GM18870 (cell line): Measurements from ENCODE around the gene POLL.
A peak's percentile ranks its signal among the peaks of the same experiment; 100 is the strongest.
"Not testable (repeated sequence)": the region's sequence is repeated elsewhere in the genome, so short reads cannot be mapped to it uniquely, and the experiment has no call there.

Source experiments
- ATAC-seq: cut with Tn5 transposase; IDR thresholded peaks from one replicate; pipeline ENCODE4 v1.9.1; 2021; ENCODE audit warnings: moderate library complexity; ENCODE audit not compliant: unreplicated experiment

Gene POLL

DNA sequence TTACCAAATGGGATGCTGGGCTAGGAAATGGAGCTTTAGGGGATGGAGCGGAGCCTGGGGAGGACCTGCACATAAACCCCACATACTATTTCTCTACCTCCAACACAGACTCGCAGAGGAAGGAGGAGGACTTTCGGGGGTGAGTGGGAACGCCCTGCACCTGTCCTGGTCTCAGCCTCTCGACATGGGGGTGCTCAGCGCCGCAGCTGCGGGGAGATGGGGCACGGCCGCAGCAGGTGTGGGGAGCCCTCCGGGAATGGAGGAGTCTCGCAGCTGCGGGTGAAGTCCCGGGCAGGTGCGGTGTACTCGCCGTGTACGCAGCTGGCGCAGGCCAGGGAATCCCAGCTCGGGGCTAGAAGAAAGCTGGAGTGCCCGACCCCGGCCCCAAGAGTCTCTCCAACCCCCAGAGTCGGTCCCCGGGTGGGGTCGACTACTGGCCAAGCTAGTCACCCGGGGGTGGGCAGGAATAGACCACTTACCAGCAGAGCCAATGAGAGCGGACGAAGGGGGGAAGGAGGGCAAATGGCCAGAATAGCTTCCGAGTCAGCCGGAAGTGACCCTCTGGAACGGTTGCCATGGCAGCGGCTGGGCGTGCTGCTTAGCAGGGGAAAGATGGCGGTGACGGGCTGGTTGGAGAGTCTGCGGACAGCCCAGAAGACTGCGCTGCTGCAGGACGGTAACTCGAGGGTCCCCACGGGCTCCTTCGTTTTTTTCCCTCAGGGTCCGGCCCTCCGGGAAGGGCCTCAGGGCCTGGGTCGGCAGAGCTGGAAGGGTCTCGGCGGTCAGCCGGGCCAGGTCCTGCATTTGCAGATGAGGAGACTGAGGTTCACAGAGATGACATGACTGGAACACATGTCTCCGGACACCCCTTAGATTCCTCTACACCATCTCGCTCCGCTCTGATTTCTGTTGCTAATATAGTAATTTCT is at the start of gene POLL, which contains the start of gene DPCD:
POLL (minus strand) TSS at position 533 of the 929 bp plus-strand sequence. CDS start 897 bp downstream, outside the sequence.
DPCD (plus strand) TSS at position 597 of the 929 bp plus-strand sequence; CDS start at position 613, 16 bp downstream.
- peak; percentile 93 for ATAC-seq

DNA sequence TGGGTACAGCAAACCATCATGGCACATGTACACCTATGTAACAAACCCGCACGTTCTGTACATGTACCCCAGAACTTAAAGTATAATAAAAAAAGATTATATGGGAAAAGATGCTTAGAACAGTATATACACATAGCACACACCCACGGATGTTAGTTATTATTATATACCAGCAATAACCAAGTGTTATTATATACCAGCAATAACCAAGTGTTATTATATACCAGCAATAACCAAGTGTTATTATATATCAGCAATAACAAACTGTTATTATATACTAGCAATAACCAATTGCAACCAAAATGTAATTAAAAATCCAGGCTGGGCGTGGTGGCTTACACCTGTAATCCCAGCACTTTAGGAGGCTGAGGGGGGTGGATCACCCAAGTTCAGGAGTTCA is 45.5 kb upstream of the POLL start:
- not testable (repeated sequence) for ATAC-seq

DNA sequence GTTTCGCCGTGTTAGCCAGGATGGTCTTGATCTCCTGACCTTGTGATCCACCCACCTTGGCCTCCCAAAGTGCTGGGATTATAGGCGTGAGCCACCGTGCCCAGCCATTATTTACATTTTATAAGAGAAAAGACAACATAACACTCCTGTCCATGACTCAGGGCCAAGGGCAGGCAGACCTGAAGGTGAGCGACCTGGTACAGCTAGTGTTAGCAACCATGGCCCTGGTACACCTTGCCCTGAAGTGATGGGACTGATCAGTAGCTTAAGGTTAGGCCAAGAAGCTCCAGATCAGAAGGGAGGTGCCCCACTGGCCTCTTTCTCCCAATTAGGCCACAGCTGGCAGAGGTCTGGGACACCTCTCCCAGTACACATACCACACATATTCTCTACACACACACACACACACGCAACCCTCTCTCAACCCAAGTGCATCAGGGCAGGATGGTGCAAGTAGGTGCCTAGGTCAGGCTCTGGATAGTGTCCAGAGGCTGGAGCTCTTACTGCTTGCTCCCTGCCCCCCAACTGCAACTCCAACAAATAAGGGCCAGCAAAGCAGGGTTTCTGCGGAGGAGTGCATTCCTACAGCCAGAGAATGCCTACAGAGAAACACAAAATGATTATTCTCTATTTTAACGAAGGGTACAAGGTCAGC is 43.9 kb upstream of the POLL start:
- no peak for ATAC-seq

DNA sequence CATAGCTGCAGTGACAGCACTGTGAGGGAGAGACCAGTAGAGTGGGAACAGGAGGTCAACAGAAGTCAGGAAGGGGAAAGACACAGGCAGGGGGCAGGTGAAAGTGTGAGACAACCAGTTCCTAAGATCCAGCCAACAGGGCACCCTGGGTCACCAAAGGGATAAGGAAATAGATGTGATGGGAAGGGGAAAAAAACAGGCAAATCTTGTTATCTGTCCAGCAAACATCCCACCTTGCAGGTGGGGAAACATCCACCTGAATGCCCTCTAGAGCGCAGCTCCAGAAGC is 42.5 kb upstream of the POLL start:
- no peak for ATAC-seq

DNA sequence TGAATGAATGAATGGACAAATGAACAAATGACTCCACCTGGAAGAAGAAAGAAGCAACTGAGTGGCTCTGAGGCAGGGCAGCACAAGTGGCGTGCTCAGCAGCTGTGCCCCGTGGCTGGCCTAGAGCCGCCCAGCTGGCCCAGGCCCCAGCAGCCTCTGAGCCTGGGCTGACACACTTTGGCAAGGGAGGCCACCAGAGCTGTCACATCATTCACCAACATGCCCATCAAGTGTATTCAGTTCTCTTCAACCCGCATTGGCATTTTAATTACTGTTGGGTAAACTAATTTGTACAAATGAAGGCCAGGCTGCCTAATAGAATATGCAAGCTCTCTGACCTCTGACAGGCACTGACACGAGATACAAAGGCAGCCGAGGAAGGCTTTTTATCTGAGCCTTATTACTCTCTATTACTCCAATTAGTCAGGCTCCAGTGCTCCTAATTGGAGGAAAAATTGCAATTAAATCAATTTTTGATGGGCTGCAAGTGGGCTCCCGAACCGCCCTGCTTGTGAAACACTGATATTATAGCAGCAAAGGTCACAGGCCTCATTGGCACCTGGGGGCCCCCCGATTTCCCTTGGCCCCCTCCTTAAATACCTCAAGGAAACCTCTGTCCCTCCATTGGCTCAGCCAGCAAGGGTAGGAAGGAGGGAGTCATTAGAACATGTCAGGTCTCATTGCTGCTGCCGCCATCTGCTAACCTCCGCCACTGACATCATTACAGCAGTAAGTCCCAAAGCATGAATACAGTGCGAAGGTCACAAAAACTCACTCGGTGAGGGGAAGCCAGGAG is 42.0 kb upstream of the POLL start:
- no peak for ATAC-seq

DNA sequence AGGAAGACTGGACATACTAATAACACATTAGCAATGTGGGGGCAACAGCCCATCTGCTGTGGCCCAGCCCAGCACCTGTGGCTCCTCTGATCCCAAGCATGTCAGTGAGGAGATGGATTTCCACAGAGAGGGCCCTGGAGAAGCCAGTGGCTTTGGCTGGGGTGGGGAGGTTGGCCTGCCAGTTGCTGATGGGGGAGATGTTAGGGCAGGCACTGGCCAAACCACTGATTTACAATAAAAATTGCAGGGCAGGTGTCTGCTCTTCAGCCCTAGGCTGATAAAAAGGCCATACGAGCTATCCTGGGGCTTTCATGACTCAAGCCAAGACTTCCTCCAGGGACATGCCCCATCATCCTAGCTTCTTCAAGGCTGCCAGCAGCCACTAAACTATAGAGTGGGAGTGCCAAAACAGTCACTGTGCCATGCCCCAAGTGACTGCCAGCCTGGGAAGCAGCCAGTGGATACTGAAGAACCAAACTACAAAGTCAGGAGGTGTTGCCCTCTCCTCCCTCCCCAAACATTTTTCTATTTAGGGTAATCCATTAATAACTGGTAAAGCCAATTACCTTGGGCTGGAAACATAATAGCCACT is 37.9 kb upstream of the POLL start:
- no peak for ATAC-seq

DNA sequence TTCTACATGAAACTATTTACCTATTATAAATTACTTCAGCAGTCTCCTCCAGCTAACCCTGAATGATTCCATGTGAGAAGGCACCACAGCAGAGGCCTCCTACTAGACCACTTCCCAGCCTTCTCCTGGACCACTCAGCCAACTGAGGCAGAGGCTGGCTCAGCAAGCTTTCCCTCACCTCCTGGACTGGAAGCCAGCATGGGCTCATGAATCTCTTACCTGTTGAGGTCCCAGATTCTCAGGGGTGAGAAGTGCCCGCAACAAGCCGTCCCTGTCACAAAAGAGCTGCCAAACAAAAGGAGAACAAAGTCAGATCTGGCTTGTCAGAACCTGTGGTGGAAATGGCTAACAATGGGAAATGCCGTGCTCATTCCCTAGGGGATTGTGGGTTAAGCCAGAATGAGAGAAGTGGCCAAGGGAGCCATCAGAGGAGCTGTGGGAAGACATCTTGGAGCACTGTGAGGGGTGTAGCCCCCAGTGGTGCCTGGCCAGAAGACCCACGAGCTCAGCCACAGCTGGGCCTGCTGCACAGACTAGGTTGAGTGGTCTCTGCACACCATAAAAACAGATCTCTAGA is 36.6 kb upstream of the POLL start:
- no peak for ATAC-seq

DNA sequence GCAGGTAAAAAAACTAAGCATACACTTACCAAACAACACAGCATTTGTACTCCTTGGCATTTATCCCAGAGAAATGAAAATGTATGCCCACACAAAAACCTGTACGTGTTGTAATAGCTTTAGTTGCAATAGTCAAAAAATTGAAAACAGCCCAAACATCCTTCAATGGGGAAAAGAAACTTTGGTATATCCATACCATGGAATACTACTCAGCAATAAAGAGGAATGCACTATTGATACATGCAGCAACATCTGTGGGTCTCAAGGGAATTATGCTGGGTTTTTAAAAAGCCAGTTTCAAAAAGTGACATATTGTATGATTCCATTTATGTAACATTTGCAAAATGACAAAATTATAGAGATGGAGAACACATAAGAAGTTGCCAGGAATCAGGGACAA is 35.5 kb upstream of the POLL start:
- ATAC-seq: no peak

DNA sequence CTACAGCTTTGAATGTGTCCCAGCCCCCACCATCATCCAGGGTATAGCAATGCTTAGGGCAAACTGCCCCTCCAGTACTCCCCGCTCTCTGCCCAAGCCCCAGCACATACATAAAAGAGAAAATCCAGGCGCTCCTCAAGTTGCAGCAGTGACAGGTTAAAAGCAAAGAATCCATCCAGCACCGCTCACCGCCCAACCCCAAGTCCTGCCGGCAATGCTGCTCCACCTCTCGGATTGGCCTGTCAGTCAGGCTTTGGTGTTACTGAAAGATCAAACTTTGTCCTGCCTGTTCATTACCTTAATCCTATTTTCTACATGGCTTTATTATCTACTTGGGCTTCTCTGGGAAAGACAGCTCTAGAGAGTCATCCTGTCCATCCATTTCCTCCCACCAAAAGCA is 31.9 kb upstream of the POLL start:
- no peak for ATAC-seq

DNA sequence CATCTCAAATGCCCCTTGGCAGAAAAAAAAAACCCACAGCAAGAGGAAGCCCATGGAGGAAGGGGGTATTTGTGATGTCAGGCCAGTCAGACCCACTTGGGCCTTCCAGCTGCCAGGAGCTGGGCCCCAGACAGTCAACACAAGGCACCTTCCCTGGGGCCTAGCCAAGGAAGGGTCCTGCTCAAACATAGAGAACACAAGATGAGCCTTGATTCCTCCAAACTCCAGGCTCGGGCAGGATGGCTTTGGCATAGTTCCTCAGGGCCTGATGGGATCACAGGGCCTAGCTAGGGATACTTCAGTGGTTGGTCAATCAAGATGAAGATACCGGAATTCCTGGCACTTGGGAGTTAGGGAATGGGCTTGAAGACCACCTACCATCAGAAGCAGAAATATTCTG is 30.8 kb upstream of the POLL start:
- ATAC-seq: no peak

DNA sequence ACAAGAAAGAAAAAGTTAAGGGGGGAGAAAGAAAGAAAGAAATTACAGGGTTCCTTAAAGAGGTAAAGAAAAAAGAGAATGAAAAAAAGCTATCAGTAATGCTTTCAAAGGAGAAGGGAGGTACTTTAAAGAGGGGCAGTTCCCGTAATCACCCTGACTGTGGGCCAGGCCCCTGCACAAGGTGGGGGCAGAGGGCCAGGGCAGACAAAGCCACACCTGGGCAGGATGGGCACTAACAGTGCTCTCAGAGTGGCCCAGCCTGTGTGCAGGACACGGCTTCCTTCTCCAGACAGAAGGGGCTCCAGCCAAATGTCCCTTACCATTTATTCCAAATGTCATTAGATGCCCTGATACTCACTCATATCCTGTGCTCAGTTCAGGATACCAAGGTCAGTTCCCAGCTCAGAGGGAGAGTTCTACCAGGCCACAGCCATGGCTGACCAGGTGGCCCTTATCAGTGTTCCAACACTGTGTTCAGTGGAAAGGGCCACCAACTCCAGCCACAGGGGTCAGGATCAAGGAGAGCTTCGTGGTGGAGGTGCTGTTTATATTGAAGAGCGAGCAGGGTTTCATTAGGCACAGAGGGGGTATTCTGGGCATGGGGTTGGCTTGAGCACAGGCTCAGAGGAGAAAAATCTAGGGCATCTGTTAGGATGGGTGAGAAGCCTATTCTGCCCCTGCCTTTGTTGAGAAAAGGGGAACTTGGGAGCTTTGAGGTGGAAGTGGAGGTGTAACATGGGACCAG is 29.9 kb upstream of the POLL start:
- ATAC-seq: no peak

DNA sequence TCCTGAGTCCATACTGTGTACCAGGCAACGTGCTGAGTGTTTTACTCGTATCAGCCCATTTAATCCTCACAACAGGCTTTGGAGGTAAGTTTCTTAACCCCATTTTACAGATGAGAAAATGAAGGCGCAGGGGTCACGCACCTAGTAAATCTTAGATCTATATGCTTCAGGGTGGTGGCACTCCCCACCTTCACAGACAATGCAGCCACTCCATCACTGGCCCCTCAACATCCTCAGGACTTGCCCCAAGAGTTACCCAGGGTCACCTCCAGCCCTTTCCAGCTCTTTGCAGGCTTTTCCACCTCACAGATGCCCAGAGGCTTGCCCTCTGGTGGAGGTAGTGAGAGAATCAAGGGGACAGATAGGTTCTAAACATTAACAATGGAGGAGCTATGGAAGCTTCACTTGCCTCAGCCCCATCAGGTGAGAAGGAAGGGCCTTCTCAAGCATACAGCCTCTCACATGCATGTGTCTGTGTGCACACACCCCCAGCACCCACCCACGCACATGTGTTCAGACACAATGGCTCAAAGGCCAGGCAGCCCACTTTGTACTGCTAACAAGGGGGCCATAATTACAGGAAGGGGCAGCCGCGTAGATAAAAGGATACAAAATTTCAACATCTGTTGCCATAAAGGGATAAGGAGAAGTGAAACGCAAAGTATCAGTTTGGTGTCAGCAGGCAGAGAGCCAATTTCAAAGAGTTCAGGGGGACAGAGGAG is 29.2 kb upstream of the POLL start:
- ATAC-seq: no peak

DNA sequence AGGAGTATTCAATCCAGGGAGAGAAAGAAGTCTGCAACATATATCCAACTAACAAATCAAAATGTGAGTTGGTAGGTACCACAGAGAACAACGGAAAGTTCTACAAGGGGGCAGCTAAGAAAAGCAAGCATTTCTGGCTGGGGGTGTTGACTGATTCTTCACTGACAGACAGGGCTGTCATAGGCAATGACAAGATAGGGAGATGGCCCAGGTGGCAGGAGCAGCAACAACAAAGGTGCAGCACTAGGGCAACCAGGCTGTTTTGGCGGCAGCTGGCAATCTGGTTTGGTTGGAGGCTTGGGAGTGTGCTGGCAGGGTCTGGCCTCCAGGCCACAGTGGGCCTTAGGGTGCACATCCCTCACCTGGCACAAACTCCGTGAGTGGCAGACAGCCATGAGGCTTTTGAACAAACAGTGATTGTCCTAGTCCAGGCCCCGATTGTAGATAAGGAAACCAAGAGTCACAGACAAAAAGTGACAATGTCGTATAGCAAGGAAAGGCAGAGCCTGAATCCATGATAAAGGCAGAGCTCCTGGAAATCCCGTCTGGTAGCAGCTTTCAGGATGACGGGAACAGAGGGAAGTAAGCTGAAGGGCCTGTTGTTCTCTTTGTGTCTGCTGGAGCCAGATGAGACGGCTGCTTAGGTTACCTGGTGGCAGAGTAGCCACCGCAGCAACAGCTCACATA is 28.5 kb upstream of the POLL start:
- no peak for ATAC-seq

DNA sequence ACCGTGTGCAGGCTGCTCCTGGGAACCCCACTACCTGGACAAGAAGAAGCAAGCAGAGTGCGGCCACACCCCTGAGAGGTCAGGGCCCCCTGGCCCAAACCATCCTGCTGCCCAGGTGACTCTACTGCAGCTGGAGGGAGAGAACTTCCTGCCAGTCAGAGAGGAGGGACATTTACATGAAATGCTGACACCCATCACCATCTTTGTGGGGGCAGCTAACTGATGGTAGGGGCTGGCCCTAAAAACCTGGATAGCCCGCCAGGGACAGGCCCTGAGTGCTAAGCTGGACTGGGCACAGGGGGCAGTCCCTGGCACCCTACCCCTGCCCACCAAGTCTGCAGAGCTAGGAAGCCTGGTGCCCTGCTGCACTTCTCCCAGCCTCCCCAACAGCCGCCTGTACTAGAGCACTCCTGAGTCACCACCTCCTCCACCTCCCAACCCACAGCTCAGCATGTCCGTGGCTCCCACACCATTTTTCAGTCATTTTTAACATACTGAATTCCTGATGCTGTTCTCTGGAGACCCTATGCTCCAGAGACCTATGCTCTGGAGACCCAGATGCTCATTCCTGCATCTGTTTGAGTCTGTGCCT is 27.6 kb upstream of the POLL start:
- no peak for ATAC-seq

DNA sequence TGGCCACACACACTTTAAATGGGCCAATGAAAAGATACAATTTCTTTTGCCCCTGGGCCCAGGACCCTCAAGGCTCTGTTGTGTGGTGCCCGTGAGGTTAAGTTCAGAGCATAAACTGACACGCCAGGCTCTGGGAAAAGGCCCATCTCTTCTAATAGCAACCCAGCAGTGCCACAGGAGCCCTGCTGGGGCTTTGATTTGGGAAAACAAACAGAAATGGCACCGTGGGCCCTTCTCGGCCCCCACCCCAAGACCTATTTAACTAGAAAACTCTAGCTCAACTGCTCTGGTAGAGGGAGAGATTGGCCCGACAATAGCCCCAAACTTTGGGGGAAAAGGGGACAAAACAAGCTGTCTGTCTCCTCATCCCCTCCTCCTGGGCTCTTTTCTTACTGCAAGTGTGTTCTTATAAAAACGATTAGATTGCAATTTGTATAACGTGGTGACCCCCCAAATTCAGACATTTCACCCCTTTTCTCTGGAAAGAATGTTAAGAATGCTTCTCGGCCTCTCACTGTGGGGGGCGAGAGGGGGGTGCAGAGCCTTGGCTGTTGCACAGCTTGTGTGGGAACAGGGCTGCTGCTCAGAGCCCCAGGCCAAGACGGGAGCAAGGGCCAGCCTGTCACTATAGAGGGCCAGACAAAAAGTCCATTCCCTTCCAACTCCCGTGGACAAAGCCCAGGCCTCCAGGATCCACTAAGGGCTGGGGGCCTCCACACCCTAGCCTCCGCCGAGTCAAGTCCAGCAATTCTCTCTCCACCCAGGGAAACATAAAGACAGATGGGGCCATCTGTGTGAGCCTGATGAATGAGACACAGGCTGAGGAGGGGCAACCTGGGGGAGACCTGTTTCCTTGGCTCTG is 26.8 kb upstream of the POLL start:
- no peak for ATAC-seq

DNA sequence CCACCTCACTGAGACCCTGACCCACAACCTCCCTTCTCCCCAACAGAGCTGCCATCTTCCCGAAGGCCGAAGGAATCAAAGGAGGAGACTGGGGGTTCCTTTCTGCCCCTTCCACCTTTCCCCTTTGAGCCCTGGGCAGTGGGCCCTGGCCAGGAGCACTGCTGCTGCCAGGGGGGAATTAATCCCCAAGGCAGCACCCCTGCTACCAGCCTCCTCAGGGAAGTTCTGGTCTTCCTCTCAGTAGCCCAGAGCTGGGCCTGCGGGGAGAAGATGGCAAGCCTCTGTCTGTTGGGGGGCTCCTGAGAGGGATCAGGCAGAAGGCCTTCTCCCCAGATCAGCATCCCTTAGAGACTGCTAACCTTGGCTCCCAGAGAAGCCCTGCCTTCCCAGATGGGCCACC is 25.6 kb upstream of the POLL start:
- ATAC-seq: no peak

DNA sequence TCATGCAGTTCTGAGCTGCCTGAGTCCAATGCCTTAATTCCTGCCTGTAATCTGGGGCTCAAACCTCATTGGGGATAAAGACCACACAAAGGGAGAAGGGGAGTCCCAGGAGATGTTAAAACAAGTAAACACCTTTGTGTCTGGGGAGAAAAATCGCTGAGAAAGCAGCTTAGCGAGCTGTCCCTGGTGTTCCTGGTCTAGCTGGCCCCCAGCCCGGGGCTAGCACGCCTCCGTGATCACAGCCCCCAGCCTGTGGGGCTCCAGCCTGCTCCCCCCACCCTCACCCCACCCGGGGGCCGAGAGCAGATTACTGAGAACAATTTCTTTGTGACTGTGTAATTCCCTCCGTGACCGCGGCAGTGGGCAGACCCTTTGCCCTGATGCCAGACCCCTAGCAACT is 24.8 kb upstream of the POLL start:
- ATAC-seq: no peak

DNA sequence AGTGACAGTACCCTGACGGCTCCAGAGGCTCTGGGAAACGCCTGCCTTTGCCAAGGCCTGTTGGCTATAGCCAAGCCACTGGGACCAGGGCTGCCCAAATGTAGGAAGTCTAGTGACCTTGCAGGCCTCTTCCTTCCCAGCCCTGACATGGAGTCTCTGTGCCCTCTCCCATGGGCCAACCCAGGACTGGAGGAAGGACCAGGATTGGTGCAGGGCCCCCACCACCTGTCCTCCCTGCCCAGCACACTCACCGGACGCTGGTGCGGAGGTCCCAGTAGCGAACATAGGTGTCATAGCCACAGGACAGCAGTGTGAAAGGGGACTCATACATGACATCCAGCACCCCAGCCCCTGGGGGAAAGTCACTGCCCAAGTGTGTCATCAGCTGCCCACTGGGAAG is 24.0 kb upstream of the POLL start:
- no peak for ATAC-seq
